NCI-H2196 treated with DMSO at 0.1 percent for 48 hours (cell line): ENCODE results near the gene PTPRE.

ENCODE experiments used
- DNase-seq: peaks from one replicate; lab custom pipeline; 2025; ENCODE audit not compliant: unreplicated experiment; lab: John Stamatoyannopoulos, UW

PTPRE gene

DNA sequence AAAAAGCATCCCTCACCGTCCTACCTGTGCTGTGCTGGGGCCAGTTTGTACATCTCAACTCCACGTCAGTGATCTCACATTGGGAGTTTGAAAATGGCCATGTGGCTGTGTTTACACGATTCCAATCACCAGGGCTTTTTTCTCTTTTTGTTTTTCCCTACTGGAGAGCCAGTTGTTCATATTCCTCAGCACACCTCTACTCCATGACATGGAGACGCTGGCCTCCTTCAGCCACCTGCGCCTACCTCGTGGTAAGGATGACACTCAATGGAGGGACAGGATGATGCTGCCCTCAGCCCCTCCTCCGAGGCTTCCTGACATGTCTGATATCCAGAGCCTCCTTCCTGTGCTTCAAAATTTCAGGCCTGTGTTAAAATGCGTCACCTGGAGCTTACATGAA, 24.5 kb upstream of the PTPRE start:
- DNase-seq, result no peak

DNA sequence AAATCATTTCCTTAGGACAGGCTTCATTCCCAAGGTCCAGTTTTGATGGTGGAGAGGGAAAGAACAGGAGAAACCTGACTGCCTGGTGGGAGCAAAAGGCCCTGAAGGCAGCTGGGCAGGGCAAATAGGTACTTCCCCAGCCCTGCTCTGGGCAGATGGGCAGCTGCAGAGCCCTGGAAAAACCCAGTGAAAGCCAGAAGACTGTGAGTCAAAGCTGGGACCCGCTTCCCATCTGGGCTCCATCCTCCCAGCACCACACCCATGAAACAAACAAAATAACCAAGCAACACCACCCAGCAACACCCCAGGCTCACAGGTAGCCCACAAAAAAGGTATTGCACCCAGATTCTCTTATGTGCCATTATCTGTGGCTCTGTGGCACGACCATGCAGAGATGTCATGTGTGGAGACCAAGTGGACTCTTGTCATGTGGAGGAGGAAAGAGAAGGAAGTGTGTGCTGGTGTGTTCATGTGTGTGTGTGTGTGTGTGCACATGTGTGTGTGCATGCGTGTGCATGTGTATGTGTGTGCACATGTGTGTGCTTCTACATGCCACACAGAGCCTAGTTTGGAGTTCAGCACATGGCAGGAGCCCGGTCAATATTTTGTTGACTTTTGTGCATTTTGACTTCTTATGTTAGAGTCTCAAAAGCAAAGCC, 24.0 kb upstream of the PTPRE start:
- no peak for DNase-seq

DNA sequence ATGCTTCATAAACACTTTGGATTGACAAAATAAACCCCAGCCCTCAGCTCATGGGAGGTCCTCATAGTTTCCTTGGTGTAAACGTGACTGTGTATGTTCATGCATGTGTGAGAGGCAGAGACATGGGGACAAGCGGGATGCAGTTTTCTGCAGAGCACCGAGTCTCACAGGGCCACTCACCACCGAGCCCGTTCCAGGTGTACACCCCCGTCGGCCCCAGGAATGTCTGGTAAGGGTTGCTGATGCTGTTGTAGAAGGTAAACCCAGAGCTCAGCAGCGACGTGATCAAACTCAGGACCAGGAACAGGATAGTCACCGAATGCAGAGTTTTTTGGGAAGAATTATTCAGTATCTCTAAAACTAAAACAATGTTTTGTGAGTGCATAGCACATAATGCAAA, 23.4 kb upstream of the PTPRE start:
- no peak for DNase-seq

DNA sequence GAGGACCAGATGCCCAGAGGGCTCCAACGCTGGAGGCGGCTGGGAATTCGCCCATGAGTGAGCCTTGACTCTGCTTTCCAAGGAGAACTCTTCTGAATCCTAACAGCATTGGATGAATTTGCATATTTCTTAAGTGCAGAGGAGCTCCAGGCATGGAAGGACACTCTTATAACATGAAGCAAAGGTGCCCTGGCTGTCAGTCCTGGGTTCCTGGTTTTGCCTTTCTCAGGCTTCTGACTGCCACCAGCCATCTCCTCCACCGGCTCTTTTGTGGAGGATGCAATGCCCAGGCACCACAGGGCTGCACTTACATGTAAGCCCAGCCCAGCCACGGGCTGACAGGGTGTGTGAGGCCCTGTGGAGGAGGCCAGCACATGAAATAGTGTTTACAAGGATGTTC, 22.4 kb upstream of the PTPRE start:
- no peak for DNase-seq

DNA sequence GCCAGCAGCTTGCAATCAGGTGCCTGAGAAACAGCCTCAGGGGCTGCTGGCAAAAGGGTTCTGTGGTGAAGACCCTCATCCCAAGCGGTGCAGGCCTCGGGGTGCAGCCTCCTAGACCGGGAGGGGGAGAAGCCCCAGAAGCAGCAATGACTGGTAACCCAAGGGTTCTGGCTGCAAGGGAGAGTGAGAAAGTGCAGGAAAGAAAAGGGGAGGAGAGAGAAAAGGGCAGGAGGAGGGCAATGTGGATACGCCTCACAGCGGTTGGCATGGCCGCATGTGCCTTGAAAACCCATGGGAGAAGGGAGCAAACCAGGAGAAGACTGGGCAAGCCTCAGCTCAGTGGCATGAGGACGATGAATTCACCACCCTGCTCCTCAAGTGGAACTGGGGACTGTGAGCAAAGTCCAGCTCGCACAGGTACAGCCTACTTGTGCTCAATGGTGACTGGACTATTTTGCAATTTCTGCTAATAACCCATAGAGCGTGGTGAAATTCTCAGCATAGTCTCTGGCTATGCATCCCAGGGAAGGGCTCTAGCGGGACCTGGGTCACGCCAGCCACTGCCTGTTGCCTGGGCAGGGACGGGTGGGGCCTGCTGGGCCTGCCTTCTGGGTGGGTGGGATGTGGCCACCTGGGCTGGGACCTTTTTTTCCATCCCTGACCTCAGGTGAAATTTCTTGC, 20.4 kb upstream of the PTPRE start:
- DNase-seq, result no peak

DNA sequence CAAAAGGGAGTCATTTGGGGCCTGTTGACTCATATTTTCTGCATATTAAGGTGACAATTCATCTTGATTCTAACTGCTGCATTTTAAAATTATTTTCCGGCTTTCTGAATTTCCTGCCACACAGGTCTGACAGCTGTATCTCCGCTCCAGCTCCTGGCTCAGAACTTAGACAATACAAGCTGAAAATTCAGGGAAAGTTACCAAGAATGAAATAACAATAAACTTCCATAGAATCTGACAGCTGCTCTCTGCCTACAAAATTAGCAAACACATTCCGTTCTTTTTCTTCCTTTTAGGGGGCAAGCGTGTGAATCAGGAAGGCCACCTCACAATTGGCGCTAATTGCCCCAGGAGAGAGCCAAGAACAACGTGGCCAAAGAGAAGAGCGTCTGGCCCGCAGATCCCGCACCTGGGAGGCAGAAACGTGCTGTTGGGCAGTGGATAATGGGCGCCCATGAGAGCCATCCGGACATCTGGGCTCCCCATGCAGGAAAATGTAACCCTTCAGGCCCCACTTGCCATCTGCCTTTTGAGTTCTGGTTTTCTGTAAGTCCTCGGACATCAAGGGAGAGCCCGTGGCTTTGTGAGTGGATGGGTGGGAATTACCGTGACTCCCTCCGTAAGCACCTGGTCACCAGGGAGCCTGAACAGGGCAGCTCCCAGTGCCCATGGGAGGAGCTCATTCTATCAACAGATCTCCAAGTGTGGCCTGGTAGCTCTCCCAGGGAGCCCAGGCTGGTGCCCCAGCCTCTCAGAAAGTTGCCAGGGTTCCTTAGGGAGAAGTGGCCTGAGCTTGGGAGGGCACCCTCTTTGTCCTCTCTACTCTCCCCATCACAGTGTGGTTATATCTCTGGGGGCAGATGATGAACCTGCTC, 19.1 kb upstream of the PTPRE start:
- DNase-seq, result no peak

DNA sequence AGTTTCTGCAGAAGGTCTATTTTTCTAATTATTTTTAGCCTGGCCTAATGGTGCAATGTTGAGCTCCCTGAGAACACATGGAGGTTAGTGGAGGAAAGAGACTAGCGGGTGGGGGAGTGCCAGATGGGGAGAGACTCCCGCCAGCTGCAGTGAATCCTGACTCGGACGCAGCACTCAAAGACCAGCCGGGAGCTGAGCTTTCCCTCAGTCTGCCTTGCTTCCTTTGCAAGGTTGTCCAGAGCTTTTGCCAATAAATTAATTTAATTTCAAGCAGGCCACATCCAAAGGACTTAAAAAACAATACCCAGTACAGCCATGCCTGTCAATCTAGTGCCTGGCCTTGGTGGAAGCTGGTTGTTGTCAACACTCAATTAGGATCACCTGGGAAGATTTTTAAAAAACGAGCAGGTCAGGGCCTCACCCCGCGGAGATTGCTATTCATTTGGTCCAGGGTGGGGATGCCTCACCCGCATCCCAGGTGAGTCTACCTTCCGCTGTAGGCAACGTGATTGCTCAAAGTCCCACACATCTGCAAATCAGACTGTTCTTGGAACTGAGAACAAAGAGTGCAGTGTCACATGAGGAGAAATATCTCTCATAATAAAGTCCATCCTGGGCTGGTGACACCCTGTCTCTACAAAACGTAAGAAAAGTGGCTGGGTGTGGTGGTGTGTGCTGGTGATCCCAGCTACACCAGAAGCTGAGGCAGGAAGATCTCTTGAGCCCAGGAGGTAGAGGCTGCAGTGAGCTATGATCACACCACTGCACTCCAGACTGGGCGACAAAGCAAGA, 18.2 kb upstream of the PTPRE start:
- DNase-seq, result no peak

DNA sequence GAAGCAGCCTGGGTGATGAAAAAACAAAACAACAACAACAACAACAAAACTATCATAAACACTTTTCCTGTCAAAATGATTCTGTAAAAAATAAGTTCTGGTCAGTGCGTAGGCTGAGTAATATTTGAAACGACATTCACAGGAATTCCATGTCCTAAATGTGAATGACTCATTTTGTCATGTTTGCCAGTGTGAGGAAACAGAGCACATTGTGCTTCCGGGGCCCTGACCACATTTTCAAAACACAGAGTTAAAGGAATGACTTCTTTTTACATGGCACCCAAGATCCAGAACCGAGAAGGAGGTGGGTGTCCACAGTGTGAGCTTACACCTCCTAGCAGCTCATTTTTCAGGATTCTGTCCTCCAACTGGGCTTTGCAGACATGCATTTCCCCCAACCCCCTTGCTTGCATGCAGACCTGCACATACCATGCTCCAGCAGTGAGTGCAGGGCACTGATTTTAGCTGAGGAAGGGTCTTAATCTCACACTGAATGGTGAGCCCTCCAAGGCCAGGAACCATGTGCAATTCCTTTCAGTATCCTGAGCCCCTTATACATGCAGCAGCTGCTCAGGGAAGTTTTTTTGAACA, 17.2 kb upstream of the PTPRE start:
- no peak for DNase-seq

DNA sequence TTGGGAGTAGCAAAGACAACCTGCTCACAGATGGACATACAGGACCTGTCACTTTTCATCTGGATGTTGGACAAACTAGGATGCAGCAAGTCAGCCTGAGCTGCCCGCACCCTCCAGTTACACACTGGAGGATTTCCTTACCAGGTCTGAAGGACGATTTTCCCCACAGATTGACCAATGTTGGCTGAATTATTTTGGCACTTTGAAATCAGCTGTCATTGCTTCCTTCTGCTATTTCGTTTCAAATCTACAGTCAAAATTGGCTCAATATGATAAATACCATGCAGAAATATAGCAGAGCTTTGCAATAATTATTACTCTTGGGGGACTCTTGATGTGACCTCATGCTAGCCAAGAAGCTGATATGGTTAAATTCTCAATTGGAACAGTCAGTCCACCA, 16.7 kb upstream of the PTPRE start:
- no peak for DNase-seq

DNA sequence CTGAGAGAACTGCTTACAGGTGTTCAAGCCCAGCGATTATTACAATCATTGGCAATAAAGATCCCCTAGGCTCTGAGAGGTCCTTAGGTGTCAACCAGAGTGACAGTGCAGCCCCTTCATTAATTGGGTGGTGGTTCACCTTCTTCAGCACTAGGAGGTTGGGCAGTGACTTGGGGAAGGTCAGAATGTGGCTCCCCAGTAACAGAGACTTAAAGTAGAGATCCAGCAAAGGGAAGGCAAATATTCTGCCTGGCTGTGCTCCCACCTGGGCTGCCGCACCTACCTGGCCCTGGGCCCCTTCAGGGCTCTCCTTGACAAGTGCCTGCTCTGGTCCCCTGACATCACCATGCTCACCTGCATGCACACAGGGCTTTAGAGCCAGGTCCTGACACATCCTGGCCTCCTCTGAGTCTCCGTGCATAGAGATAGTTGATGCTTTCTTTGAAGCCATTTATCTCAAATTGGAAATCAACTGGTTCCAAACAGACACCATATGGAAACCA, 16.0 kb upstream of the PTPRE start:
- no peak for DNase-seq

DNA sequence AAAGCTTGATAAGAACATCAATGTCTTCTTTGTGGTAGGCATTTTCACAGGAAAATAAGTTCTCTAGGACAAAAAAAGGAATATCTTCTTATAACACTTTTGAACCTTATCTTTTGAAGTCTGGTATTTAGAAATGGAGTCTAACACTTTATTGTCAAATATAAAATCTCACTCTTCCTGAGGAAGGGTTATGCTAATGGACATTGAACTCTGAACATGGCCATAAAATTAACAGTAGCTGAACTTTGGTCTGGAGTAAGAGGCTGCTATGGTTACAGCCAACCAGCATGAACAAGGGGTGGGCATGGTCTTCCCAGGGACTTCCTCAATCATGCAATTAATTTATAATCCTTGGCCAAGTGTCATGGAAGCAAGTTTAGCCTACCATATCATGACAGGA, 14.2 kb upstream of the PTPRE start, which contains the start of gene CLRN3:
CLRN3 (minus strand) TSS at position 199 of the 400 bp plus-strand sequence; CDS start at position 42, 157 bp downstream.
- no peak for DNase-seq

DNA sequence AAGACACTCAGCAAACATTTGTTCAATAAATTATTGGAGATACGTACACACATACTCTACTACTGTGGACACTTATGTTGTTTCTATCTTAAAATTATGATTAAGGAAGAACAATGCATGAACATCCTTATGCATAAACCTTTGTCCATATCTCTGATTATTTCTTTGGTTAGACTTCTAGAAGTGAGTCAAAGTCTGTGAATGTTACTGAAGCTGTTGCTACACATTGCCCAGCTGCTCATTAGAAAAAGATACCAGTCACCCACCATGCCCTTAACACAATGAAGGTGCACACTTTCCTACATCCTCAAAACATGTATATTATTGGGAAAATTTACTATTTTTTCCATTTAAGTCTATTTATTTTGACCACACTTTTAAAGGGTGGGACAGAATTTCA, 12.8 kb upstream of the PTPRE start:
- DNase-seq, result no peak

DNA sequence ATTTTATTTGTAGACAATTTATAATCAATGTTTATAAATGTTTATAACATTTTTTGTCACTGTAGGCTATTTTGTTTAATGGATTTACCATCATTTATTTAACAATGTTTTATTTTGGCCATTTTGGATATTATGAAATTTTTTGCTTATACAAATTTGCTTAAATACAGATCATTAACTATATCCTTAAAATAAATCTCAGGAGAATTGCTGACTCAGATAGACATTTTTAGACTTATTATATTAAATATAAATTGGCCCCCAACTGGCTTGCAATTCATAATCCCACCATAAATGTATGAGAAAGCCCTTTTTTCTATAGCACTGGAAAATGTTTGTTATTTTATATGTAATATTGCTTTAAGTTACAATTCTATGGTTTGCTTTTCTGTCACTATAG, 10.3 kb upstream of the PTPRE start:
- DNase-seq, result no peak

DNA sequence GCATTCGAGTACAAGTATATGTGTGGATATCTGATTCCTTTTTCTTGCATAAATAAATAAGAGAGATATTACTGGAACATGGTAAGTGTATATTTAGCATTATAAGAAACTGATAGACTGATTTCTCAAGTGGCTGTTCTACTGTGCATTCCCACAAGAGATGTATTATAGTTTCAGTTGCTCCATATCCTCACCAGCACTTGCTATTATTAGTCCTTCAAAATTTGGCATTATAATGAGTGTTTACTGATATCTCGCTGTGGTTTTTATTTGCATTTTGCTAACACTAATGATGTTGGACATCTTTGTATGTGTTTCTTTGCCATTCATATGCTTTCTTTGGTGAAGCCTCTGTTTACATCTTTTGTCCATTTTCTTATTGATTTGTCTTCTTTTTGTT, 9.7 kb upstream of the PTPRE start:
- DNase-seq, result no peak

DNA sequence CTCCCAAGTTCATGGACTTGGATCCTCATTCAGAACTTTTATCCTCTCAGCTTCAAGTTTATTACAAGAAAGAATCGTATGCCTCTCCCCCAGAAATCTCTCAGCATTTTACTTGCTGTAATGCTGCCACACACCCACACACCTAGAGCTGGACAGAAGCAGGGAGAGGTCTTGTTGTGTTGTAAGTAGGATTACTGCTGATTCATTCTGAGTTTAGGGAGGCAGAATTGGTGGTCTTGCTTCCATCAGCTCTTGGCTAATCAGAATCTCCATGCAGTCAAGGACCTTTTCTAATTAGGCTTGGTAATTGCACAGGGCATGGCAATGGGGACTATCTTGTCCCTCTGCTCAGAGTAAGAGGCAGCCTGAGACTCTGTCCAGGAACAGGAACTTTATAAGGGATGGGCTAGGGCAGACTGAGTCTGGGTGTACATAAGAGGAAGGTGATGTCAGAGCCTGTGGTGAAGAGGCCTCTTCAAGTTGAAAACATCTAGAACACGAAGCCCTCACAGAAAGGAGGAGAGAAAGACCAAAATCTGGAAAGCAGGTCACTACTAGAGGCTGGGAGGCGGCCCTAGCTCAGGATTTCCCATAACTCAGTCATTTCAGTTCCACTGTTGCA, 7.0 kb upstream of the PTPRE start:
- no peak for DNase-seq

DNA sequence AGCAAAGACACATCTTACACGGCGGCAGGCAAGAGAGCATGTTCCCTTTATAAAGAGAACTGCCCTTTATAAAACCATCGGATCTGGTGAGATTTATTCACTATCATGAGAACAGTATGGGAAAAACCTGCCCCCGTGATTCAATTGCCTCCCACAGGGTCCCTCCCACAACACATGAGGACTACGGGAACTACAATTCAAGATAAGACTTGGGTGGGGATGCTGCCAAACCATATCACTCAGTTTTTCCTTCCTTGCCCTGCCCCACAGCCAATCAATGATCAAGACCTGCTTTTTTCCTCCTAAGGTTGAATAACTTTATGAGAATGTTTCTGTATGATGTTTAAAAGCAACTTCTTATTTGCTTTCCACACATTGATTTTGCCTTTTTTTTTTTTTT, 3.1 kb upstream of the PTPRE start:
- no peak for DNase-seq

DNA sequence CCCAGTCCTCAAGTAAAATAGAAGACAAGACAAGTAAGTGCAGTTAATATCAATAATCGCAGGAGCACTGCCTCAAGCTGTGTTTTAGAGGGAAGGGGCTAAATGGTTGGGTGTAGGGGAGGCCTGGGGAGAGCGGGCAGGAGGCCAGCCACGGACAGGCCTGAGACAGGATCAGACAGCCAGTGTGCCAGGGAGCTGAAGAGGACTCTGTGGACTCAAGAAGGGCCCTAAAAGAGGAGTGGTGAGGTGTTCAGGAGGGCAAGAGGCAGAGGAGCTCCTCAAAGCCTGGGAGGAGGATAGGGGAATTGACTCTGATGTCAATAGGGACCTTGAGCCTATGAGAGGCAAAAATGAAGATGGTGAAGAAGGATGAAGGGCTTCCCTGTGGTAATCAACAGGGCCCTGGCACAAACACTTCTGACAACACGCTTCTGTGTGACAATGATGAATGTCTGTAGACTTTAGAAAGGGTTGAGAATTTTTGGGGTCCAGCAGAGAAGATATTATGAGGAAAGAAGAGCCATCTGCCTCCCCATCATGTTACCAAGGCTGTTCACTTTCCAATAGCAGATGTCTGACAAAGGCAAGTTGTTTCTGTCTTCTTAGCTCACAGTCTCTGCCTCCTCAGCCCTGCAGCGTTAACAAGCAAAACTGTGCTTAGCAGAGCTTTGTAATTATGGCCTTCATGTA, 2.4 kb upstream of the PTPRE start:
- DNase-seq, result no peak

DNA sequence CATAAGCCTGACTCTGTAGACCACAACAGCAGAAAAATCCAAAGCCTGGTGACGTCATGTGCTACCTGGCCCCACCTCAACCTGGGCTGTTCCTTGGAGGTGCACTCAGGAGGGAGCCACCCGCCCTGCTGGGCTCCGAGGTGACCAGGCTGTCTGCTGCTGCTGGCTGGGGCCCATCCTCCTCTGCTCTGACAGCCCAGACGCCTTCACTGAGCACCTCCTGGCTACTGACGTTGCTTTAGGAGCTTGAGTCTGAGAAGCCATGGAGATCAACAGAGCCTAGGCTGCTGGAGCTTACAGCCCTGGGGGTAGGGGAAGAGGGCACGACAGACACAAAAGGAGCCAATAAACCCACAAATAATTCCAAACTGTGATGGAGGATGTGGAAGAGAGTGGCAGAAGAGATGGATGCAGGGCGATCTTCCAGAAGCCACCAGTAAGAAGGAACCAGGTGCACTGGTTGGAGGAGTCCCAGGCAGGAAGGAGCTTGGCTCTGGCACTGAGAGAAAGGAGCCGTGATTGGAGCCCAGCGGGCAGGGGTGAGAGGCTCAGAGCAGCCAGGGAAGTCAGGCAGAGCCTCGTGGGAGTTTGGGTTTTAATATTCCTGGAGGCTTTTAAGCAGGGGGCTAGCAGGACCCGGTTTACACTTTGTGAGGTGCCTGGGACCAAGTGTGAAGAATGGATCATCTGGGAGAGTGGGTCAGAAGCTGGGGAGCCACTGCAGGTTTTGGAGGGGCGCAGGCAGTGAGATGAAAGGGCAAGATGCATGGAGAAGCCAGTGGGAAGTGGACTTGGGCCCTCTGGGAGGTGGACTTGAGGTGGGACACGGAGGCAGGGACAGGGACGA, 1.7 kb upstream of the PTPRE start:
- DNase-seq, result no peak

DNA sequence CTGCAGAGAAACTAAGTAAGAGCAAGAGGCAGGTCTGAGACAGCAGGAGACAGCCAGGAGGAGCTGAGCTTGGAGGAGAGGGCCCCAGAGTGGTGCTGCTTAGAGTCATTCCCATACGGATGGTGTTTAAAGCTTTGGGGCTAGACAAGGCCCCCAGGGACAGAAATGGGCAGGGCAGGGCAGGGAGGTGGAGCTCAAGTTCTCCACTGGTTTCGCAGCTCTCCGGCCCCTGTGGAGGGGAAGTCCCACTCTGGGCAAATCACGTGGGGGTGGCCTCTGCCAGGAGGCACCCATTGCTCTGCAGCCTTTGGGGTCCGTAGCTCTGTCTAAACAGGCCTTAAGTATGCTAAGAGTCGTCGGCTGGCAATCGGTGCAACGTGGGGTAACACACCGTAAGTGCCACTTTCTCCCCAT, 1.0 kb upstream of the PTPRE start:
- no peak for DNase-seq
